ENCODE data around the gene CDKAL1.

GRCh38 chr6:20642441-20642840, 108.2 kb downstream of the CDKAL1 start:
- TF ChIP-seq RAD21 (IDR thresholded peaks at IDR 0.05; ENCODE audit: low read depth) (no peak), USF1 (IDR thresholded peaks at IDR 0.05) (no peak), TCF12 (IDR thresholded peaks at IDR 0.05; ENCODE audit: low read depth) (no peak), EP300 (IDR thresholded peaks at IDR 0.05; ENCODE audit: borderline replicate concordance) (no peak), TAF1 (IDR thresholded peaks at IDR 0.05; ENCODE audit: low read depth) (no peak)
